Thyroid gland (tissue), 4 donors: Measurements from ENCODE around the gene GOLGA6A. TPM values are rescaled to one million over a fixed set of nuclear protein-coding genes. Genes with fewer than 3 reads are reported as not detected.
A peak's percentile ranks its signal among the peaks of the same experiment; 100 is the strongest.

Experiments
- DNase-seq, 2 donors: peaks; one replicate each; pipeline ENCODE4 v3.0.0-alpha.2; 2019
- H3K27ac ChIP-seq, 3 donors: fragments of 200-600 bp; sonication (generic); 1 replicate in 2 of 3; 2 replicates in 1 of 3; pipeline ENCODE4 v1.5.1; 2016 to 2019; ENCODE audit warnings: mild to moderate bottlenecking in 1 of 3, moderate library complexity in 1 of 3
- H3K27me3 ChIP-seq: fragments of 200-600 bp; sonication (generic); one replicate; pipeline ENCODE4 v1.5.1; 2019
- H3K36me3 ChIP-seq, 2 donors: fragments of 200-600 bp; sonication (generic); one replicate each; pipeline ENCODE4 v1.5.1; 2016 to 2019
- H3K4me1 ChIP-seq, 2 donors: fragments of 200-600 bp; sonication (generic); one replicate each; pipeline ENCODE4 v1.5.1; 2017 to 2019
- H3K4me3 ChIP-seq, 3 donors: fragments of 200-600 bp; sonication (generic); replicated peaks in 1 of 3; 1 replicate in 2 of 3; 2 replicates in 1 of 3; pipeline ENCODE4 v1.5.1; 2016; ENCODE audit warnings: mild to moderate bottlenecking in 1 of 3
- H3K9me3 ChIP-seq: fragments of 200-600 bp; sonication (generic); one replicate; pipeline ENCODE4 v1.5.1; 2017
- CTCF ChIP-seq, 6 experiments: fragments of 200-600 bp in 3 of 6; fragments of 450-650 bp in 3 of 6; sonication (generic) in 3 of 6; IDR thresholded peaks; one replicate each; pipeline ENCODE4 v1.5.1; 2016 to 2019; ENCODE audit warnings: antibody characterized with exemption in 6 of 6, mild to moderate bottlenecking in 2 of 6, inconsistent platforms in 1 of 6, moderate library complexity in 1 of 6
- POLR2A ChIP-seq, 2 donors: fragments of 450-650 bp; IDR thresholded peaks; one replicate each; pipeline ENCODE4 v1.6.1; 2017; ENCODE audit warnings: antibody characterized with exemption in 2 of 2, mild to moderate bottlenecking in 2 of 2, moderate library complexity in 1 of 2
- WGBS, 2 donors: methylation state at CpG; one replicate each; pipeline ENCODE4 v1.1.5; 2017; 5-methylcytosine and 5-hydroxymethylcytosine counted together
- intact Hi-C: fragments of 100-400 bp; cut with DNase I; formaldehyde crosslinking; loops from one replicate; pipeline ENCODE4 v1.15.1; 2023
- total RNA-seq, 4 donors: library from RNA; depleted of rRNA; stranded (reverse); fragments of >200 nt; gene quantifications; one replicate each; pipeline ENCODE4 v1.2.3, GENCODE V29; 2016

GOLGA6A gene
- total RNA-seq, 4 donors from 2014 or later, result 0.22 to 0.54 TPM; not detected in 2

- Histone ChIP-seq H3K36me3 (no peaks in the 10 kb centered on the region), H3K27me3 (no peaks in the 10 kb centered on the region), H3K4me3 (no peak overlapping the region), H3K27ac (peak overlapping the region; percentile 37 to 67 (median 58)), H3K9me3 (no peaks in the 10 kb centered on the region), H3K4me1 (peaks cover 32 to 49% of the 10 kb centered on the region in 2 donors)
- DNase-seq, result no peak
- intact Hi-C loops, result no loop called here
- TF ChIP-seq POLR2A (IDR thresholded peaks at IDR 0.05), result no peak
- TF ChIP-seq CTCF (IDR thresholded peaks at IDR 0.05), result no peak
- 79 to 82% methylated on average over 8 of the region's 8 CpGs for WGBS, 2 donors
Measured at GRCh38 chr15:74050556-74051234, 31.7 kb downstream of the GOLGA6A start.

DNA sequence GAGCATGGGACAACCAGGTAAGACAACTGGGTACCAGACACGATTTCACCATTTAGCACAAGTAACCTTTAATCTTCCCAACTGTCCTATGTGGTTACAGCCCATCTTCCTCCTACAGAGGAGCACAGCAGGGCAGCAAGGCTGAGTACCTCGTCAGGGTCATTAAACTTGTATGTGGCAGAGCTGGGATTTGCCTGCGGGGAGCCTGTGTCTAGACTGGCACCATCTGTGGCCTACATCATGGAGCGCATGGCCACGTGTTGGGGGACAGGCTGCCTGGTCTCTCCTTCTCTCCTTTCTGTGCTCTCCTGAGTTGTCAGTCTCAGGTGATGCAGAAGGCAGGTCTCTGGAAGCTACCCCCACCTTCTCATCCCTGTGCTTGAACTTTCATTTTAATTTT, 32.2 kb downstream of the GOLGA6A start:
- no peaks in the 10 kb centered on the region for H3K36me3 ChIP-seq
- H3K9me3 ChIP-seq, result no peaks in the 10 kb centered on the region
- DNase-seq, result no peak
- H3K27me3 ChIP-seq, result no peaks in the 10 kb centered on the region
- intact Hi-C loops, result no loop called here
- peak overlapping the region in 1 of 3 donors; percentile 67 for H3K27ac ChIP-seq
- 83 to 90% methylated on average over 5 of the region's 5 CpGs for WGBS, 2 donors
- H3K4me3 ChIP-seq, result no peak overlapping the region
- TF ChIP-seq CTCF (IDR thresholded peaks at IDR 0.05) (no peak), POLR2A (IDR thresholded peaks at IDR 0.05) (no peak)
- H3K4me1 ChIP-seq, result peaks cover 32 to 49% of the 10 kb centered on the region in 2 donors

DNA sequence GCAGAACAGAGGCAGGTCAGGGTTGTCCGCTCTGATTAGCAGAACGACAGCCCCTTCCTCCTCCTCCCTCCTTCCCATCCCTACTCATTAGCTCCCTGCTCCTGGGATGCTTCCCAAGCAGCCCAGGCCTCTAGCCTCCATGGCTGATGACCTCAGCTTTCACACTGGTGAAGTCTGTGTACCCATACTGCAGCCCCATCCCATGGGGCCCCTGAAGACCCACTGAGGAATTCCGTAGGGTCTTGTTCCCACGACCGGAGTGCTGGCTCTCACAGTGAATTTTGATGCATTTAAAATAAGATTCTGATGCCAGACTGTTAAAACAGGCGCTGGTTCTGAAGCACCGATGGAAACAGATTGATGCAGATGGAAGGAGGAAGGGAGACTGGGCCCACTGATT, 36.1 kb downstream of the GOLGA6A start:
- Histone ChIP-seq H3K4me1 (peaks cover 18 to 30% of the 10 kb centered on the region in 2 donors), H3K9me3 (no peaks in the 10 kb centered on the region), H3K4me3 (no peak overlapping the region), H3K27ac (no peak overlapping the region), H3K27me3 (no peaks in the 10 kb centered on the region), H3K36me3 (no peaks in the 10 kb centered on the region)
- no peak for DNase-seq
- 84 to 87% methylated on average over 7 of the region's 7 CpGs for WGBS, 2 donors
- TF ChIP-seq POLR2A (IDR thresholded peaks at IDR 0.05), result no peak
- no peak for TF ChIP-seq CTCF (IDR thresholded peaks at IDR 0.05)
- intact Hi-C loops, result no loop called here

GRCh38 chr15:74045636-74046274, 36.6 kb downstream of the GOLGA6A start:
- Histone ChIP-seq H3K27ac (no peak overlapping the region), H3K36me3 (no peaks in the 10 kb centered on the region), H3K9me3 (no peaks in the 10 kb centered on the region), H3K4me1 (peaks cover 12 to 27% of the 10 kb centered on the region in 2 donors), H3K4me3 (no peak overlapping the region), H3K27me3 (no peaks in the 10 kb centered on the region)
- WGBS, 2 donors, result 78 to 81% methylated on average over 4 to 7 of the region's 7 CpGs
- no peak for DNase-seq
- intact Hi-C loops, result no loop called here
- TF ChIP-seq POLR2A (IDR thresholded peaks at IDR 0.05) (no peak), CTCF (IDR thresholded peaks at IDR 0.05) (no peak)

GRCh38 chr15:74045184-74045583, 37.2 kb downstream of the GOLGA6A start:
- no peak for TF ChIP-seq CTCF (IDR thresholded peaks at IDR 0.05)
- no peak for TF ChIP-seq POLR2A (IDR thresholded peaks at IDR 0.05)
- Histone ChIP-seq H3K4me3 (no peak overlapping the region), H3K4me1 (peaks cover 10 to 25% of the 10 kb centered on the region in 2 donors), H3K27me3 (no peaks in the 10 kb centered on the region), H3K36me3 (no peaks in the 10 kb centered on the region), H3K27ac (no peak overlapping the region), H3K9me3 (no peaks in the 10 kb centered on the region)
- DNase-seq, result no peak
- intact Hi-C loops, result no loop called here
